Upper lobe of left lung (tissue), 6 donors: ENCODE results near the gene COG7. TPM values are rescaled to one million over a fixed set of nuclear protein-coding genes. Genes with fewer than 3 reads are reported as not detected.

Experiments used
- ATAC-seq, 2 donors: fragments of 200-7000 bp; cut with Tn5 transposase; one replicate each; pipeline ENCODE4 v1.9.1; 2022; ENCODE audit warnings: mild to moderate bottlenecking in 2 of 2, moderate library complexity in 2 of 2; ENCODE audit not compliant: low FRiP score in 2 of 2
- DNase-seq, 2 donors: peaks; one replicate each; pipeline ENCODE4 v3.0.0-alpha.2; 2019 to 2020
- H3K27ac ChIP-seq, 4 donors: fragments of 200-600 bp; sonication (generic); one replicate each; pipeline ENCODE4 v1.5.1; 2016 to 2019
- H3K27me3 ChIP-seq, 4 donors: fragments of 200-600 bp; sonication (generic); one replicate each; pipeline ENCODE4 v1.5.1; 2017 to 2019
- H3K36me3 ChIP-seq, 4 donors: fragments of 200-600 bp; sonication (generic); one replicate each; pipeline ENCODE4 v1.5.1; 2016 to 2019
- H3K4me1 ChIP-seq, 4 donors: fragments of 200-600 bp; sonication (generic); one replicate each; pipeline ENCODE4 v1.5.1; 2018 to 2019
- H3K4me3 ChIP-seq, 4 donors: fragments of 200-600 bp; sonication (generic); one replicate each; pipeline ENCODE4 v1.5.1; 2017 to 2019; ENCODE audit warnings: mild to moderate bottlenecking in 2 of 4, moderate library complexity in 1 of 4
- H3K9me3 ChIP-seq, 4 donors: fragments of 200-600 bp; sonication (generic); one replicate each; pipeline ENCODE4 v1.5.1; 2018 to 2019
- CTCF ChIP-seq, 6 experiments: fragments of 450-650 bp in 4 of 6; fragments of 200-600 bp in 2 of 6; sonication (generic) in 2 of 6; IDR thresholded peaks; one replicate each; pipeline ENCODE4 v1.5.1; 2016 to 2019; ENCODE audit warnings: antibody characterized with exemption in 6 of 6
- EP300 ChIP-seq, 4 donors: sonication (generic); formaldehyde crosslinking; IDR thresholded peaks; one replicate each; pipeline ENCODE4 v1.5.1; 2017; ENCODE audit warnings: antibody characterized with exemption in 4 of 4, control low read depth in 2 of 4
- POLR2A ChIP-seq, 4 donors: fragments of 450-650 bp; IDR thresholded peaks; one replicate each; pipeline ENCODE4 v1.5.1; 2016 to 2017; ENCODE audit warnings: antibody characterized with exemption in 4 of 4, mild to moderate bottlenecking in 2 of 4
- POLR2AphosphoS5 ChIP-seq, 2 donors: sonication (generic); formaldehyde crosslinking; IDR thresholded peaks; one replicate each; pipeline ENCODE4 v1.5.1; 2017; ENCODE audit warnings: antibody characterized with exemption in 2 of 2
- whole genome bisulfite sequencing, 2 donors: methylation state at CpG; one replicate each; pipeline ENCODE4 v1.1.5; 2017 to 2018; 5-methylcytosine and 5-hydroxymethylcytosine counted together
- total RNA-seq, 6 donors: library from RNA; depleted of rRNA in 4 of 6; stranded (reverse); fragments of >200 nt in 4 of 6; gene quantifications; one replicate each; pipeline versions ENCODE4 v1.1.0 to v1.2.1, GENCODE V29; 2016 to 2021
- donor health status: DM: no; HTN: no; CAD: no; lungs with moderate emphysema.
- donor health status: DM: no; HTN: yes; CAD: no; lungs with severe emphysema.

Gene COG7
- total RNA-seq, 6 donors from 2014 or later: 16.9 to 61.8 (median 24.8) TPM

DNA sequence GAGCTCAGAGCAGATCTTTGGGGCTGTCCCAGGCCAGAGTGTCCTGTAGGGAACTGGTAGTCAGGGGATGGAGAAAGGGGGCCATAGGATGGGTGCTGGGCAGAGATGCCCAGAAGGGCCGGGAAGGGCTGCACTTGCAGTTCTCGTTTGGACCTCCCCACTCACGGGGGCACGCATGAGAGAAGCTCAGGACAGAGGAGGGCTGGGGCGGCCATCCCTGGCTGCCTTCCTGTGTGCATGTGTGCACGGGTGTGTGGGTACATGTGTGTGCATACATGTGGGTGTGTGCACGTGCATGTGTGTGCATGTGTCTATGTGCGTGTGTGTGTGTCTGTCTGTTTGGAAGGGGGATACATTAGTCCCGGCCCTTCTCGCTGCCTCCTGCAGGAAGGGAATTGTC is 73.3 kb downstream of the COG7 start:
- TF ChIP-seq POLR2AphosphoS5 (IDR thresholded peaks at IDR 0.05): no peak
- no peak for TF ChIP-seq EP300 (IDR thresholded peaks at IDR 0.05)
- no peak for TF ChIP-seq CTCF (IDR thresholded peaks at IDR 0.05)
- H3K9me3 ChIP-seq: no peaks in the 10 kb centered on the region
- 87 to 91% methylated on average over 10 of the region's 10 CpGs for WGBS, 2 donors
- no peak for ATAC-seq
- no peaks in the 10 kb centered on the region for H3K36me3 ChIP-seq
- H3K4me3 ChIP-seq: no peak overlapping the region
- peak in 1 of 2 donors; percentile 31 for DNase-seq
- H3K27me3 ChIP-seq: no peaks in the 10 kb centered on the region
- peaks cover 0 to 11% (median 1%) of the 10 kb centered on the region in 4 donors for H3K4me1 ChIP-seq
- H3K27ac ChIP-seq: no peak overlapping the region

DNA sequence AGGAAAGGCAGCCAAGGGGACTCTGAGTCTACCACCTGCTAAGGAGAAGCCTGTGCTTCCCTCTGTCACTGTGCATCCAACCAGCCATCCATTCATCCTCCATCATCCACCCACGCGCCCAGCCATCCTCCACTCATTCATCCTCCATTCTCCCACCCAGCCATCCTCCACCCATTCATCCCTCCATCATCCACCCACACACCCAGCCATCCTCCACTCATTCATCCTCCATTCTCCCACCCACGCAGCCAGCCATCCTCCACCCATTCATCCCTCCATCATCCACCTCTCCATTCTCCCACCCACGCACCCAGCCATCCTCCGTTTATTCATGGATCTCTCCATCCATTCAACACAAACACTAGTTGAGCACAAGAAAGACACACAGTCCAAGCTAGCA is 74.1 kb downstream of the COG7 start:
- ATAC-seq: no peak
- no peaks in the 10 kb centered on the region for H3K9me3 ChIP-seq
- no peak overlapping the region for H3K27ac ChIP-seq
- H3K36me3 ChIP-seq: no peaks in the 10 kb centered on the region
- no peaks in the 10 kb centered on the region for H3K27me3 ChIP-seq
- peaks cover 0 to 11% (median 1%) of the 10 kb centered on the region in 4 donors for H3K4me1 ChIP-seq
- 94% methylated on average over 5 of the region's 5 CpGs for WGBS, 2 donors
- H3K4me3 ChIP-seq: no peak overlapping the region
- TF ChIP-seq POLR2AphosphoS5 (IDR thresholded peaks at IDR 0.05) (no peak), CTCF (IDR thresholded peaks at IDR 0.05) (no peak), POLR2A (IDR thresholded peaks at IDR 0.05) (no peak), EP300 (IDR thresholded peaks at IDR 0.05) (no peak)
- DNase-seq: no peak

DNA sequence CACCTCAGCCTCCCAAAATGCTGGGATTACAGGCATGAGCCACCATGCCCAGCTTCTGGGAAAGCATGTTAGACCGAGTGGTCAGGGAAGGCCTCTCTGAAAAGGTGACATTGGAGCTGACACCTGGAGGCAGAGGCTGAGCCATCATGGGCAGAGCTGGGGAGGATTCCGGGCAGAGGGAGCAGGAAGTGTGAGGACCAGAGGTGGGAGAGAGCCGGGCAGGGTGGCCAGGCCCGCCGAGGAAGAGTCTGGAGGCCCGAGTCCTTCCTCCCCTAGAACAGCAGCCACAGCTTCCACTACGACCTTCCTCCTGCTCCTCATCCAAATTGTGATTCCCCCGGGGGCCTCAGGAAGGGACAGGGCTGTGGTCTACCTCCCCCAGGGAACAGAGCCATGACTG is 74.7 kb downstream of the COG7 start:
- TF ChIP-seq CTCF (IDR thresholded peaks at IDR 0.05) (no peak), EP300 (IDR thresholded peaks at IDR 0.05) (no peak), POLR2A (IDR thresholded peaks at IDR 0.05) (no peak), POLR2AphosphoS5 (IDR thresholded peaks at IDR 0.05) (no peak)
- Histone ChIP-seq H3K9me3 (no peaks in the 10 kb centered on the region), H3K27ac (no peak overlapping the region), H3K27me3 (no peaks in the 10 kb centered on the region), H3K4me1 (peaks cover 0 to 11% (median 1%) of the 10 kb centered on the region in 4 donors), H3K36me3 (no peaks in the 10 kb centered on the region), H3K4me3 (no peak overlapping the region)
- DNase-seq: peak in 1 of 2 donors; percentile 46
- no peak for ATAC-seq
- WGBS, 2 donors: 85% methylated on average over 8 of the region's 8 CpGs

DNA sequence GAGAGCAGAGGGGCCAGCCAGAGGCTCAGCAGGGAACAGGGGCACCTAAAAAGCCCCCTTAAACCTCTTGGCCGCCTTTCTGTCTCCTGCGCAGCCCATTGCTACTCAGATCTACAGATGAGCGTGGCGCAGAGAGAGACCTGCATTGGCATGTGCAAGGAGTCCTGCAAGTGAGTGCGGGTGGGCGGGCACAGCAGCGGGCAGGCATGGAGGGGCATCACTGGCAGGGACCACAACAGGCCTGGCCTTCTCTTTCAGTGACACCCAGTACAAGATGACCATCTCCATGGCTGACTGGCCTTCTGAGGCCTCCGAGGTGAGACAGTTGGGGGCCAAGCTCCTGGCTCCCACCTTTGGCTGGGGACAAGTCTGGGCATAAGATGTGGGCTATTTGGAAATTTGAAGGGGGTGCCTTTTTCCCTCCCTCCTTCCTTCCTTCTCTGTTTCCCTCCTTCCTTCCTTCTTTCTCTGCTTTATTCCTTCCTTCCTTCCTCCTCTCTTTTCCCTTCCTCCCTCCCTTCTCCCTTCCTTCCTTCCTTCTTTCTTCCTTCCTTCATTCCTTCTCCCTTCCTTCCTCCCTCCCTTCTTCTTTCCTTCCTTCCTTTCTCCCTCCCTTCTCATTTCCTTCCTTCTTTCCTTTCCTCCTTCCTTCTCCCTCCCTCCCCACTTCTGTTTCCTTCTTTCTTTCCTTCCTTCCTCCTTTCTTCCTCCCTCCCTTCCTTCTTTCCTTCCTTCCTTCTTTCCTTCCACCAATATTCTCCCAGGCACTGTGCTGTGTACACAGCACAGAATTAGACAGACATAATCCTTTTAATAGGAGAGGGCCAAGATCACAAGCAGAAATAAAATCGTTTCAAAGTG is 75.7 kb downstream of the COG7 start:
- H3K27ac ChIP-seq: no peak overlapping the region
- H3K27me3 ChIP-seq: no peaks in the 10 kb centered on the region
- ATAC-seq (no peak), DNase-seq (peak in 1 of 2 donors; percentile 57)
- no peak overlapping the region for H3K4me3 ChIP-seq
- H3K9me3 ChIP-seq: no peaks in the 10 kb centered on the region
- TF ChIP-seq EP300 (IDR thresholded peaks at IDR 0.05): no peak
- TF ChIP-seq POLR2A (IDR thresholded peaks at IDR 0.05): no peak
- TF ChIP-seq CTCF (IDR thresholded peaks at IDR 0.05): no peak
- no peak for TF ChIP-seq POLR2AphosphoS5 (IDR thresholded peaks at IDR 0.05)
- H3K36me3 ChIP-seq: no peaks in the 10 kb centered on the region
- WGBS, 2 donors: 74 to 84% methylated on average over 2 to 9 of the region's 9 CpGs
- H3K4me1 ChIP-seq: peaks cover 0 to 8% (median 1%) of the 10 kb centered on the region in 4 donors

DNA sequence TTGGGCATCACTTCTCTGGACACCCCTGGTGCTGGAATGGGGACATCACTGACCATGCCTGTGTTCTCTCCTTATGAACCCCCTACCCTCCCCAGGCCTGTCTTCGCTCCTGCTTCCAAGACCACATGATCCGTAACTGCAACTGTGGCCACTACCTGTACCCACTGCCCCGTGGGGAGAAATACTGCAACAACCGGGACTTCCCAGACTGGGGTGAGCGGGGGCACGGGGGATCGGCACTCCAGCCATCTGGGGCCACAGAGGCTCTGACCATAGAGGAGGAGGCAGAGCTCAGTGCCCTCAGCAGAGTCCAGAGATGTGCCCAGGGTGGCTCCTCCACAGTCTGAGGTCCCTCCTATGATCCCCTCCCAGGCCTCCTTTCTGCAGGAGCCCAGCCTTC is 77.3 kb downstream of the COG7 start:
- TF ChIP-seq POLR2A (IDR thresholded peaks at IDR 0.05) (no peak), EP300 (IDR thresholded peaks at IDR 0.05) (no peak), POLR2AphosphoS5 (IDR thresholded peaks at IDR 0.05) (no peak), CTCF (IDR thresholded peaks at IDR 0.05) (no peak)
- ATAC-seq: no peak
- H3K9me3 ChIP-seq: no peaks in the 10 kb centered on the region
- no peak overlapping the region for H3K4me3 ChIP-seq
- H3K27ac ChIP-seq: no peak overlapping the region
- no peak for DNase-seq
- no peaks in the 10 kb centered on the region for H3K27me3 ChIP-seq
- H3K36me3 ChIP-seq: no peaks in the 10 kb centered on the region
- no peaks in the 10 kb centered on the region for H3K4me1 ChIP-seq
- 85 to 97% methylated on average over 3 to 7 of the region's 7 CpGs for WGBS, 2 donors
